LNCAP (cell line): ENCODE data around the gene LHPP.

Source experiments
- CTCF ChIP-seq: fragments of 450-650 bp; IDR thresholded peaks from 2 replicates; pipeline ENCODE4 v1.5.1; 2017; ENCODE audit warnings: mild to moderate bottlenecking

Gene LHPP

GRCh38 chr10:124587811-124588211, 126.2 kb downstream of the LHPP start:
- TF ChIP-seq CTCF, result no peak

GRCh38 chr10:124588736-124589490, 127.3 kb downstream of the LHPP start:
- no peak for TF ChIP-seq CTCF

DNA sequence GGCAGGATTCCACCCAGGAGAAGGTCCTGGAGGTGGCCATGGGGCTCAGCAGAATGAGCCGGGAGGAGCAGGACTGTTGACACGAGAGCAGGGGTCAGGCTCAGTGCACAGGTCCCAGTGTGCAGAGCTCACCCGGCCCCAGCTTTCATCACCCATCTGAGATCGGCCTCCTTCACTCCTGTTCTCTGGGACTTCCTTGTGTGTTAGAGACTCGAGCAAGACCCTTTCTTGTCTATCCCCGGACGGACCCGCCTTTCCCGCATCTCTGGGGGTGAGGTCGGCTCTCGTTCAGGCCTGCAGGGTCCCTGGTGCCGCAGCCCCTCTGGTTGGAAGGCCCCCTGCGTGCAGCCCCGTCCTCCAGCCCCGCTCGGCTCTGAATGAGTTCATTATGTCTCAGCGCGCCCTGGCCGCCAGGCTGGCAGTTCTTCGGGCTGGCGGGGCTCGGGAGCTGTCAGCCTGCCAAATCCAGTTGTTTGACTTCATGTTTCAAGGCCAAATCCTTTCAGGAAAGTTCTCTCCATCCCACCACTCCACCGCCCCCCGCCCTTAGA, 127.9 kb downstream of the LHPP start:
- TF ChIP-seq CTCF, result no peak

DNA sequence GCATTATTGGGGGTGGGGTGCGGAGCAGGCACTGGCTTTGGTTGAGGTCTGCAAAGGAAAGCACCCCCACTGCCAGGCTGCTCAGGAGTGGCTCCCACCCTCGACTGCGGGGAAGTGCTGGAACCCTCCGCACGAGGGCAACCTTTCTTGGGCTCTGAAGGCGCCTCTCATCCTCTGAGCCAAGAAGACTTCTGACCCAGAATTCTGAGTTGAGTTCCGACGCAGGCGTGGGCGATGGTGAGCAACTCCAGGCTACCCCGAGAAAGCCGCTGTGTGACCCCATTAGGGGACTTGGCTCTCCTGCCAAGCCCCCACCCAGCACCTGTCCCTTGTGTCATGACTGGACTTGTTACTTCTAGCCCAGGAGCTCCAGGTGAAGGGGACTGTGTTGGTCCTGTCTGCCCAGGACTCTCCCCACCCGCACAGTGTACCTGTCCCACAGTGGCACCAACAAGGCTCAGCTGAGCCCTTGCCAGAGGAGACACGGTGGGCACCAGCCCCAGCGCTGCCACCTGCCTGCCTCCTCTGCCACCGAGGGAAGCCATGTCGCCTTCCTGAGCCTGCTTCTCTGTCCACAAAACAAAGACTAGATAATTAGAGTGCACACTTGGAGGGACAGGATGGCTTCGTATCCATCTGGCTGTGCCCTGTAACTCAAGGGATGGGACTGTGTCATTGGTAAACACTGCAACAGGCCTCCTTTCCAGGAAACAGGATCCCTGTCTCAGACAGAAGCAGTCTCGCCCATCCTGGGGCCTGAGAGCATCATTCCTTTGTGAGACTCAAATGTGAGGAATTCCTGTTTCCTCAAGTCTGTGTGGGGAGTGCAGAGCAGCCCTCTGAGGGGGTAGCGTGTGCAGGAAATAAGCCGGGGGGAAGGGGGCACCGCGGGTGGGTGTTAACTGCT, 128.8 kb downstream of the LHPP start:
- no peak for TF ChIP-seq CTCF

DNA sequence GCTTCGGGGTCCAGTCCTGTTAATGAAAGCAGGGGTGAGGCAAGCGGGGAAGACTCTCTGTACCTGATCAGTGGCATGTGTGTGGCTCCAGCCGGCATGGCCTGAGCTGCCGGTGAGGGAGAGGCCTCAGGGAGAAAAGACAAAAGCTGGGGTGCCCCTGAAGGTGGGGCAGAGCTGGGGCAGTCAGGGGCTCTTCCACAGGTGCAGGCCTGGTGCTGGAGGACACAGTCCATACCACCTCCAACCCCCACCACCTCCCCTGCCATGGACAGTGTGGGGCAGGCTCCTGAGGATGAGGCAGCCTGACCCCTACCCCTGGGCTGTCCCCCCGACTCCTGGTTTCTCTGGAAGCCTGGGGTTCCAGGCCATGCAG, 129.5 kb downstream of the LHPP start:
- no peak for TF ChIP-seq CTCF

DNA sequence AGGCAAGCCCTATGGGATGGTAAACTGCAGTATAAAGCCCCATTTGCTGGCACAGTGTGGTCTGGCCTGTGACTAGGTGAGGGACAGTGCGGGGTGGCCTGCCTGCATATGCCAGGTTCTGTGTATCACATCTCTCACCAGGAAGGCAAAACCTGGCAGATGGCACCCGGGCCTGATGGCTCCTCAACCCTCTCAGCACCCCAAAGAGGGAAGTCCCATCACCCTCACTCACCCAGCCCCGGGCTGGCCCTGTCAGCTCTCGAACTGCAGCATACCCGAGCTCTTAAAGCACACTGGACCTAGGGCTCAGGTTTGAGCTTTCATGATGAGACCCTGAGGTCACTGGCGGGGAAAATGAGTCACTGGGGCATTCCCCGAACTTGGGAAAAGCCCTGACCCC, 130.5 kb downstream of the LHPP start:
- no peak for TF ChIP-seq CTCF

DNA sequence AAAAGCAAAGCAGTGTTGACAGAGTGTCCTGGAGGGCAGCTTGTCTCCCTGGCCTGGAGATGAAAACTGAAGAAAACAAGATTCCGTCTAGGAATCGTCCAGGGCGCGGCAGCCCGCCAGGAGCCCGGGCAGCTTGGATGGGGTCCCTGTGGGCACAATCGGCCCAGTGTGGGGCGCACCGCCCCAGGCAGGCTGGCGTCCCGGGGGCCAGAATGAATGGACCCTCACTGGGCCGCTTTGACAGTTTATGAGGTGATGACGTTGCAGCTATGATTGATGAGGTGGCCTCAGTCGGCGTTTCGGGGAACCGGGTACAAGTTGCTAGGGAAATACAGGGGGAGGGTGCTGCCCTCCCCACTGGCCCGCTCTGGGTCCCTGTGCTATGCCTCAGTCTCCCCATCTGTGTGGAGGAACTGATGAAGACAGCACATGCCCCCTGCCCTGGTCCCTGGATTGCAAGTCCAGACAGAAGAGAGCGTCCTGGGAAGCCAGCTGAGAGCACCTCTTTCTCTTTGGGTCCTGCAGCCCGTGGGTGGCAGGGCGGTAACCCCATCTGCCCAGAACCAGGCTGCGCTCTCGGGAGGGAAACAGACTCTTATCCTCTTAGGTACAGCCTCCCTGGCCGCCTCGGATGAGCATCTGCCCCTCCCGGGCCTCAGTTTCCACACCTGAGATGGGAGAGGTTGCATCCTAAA, 131.3 kb downstream of the LHPP start:
- no peak for TF ChIP-seq CTCF
